ENCODE results near the gene EME2.

DNA sequence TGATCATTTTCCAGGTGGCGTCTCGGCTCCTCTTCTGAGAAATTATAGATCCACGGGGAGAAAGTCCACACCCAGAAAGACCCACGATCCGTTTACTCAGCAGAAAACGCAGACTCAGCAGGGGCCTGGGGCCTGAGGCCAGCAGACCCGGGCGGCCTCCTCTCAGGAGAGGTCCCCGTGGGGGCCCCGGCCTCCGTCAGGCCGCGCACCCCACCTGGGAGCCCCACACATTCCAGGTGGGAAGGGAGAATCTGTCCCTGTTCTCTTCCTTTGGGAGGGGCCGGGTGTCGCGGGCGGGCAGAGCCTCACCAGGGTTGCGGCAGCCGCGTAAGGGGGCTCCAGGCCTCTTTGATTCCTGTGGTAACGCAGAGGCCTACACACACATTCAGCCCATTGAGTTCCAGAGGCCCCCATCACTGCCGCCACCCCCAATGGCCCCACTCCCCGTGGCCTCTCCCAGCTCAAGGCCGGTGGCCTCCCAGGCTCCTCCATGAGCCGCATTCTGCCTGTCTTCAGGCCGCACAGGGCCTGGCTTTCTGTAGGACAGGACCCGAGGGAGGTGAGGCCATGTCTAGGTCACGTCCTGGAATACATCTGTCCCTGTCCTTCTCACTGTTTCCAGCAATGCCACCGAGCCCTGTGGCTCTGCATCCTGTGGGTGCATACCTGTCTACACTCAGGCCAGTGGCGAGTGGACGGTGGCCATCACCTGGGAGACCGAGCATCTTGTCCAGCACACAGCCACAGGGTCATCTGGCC lies 22.5 kb downstream of the EME2 start:
- TF ChIP-seq, protein P1, sequence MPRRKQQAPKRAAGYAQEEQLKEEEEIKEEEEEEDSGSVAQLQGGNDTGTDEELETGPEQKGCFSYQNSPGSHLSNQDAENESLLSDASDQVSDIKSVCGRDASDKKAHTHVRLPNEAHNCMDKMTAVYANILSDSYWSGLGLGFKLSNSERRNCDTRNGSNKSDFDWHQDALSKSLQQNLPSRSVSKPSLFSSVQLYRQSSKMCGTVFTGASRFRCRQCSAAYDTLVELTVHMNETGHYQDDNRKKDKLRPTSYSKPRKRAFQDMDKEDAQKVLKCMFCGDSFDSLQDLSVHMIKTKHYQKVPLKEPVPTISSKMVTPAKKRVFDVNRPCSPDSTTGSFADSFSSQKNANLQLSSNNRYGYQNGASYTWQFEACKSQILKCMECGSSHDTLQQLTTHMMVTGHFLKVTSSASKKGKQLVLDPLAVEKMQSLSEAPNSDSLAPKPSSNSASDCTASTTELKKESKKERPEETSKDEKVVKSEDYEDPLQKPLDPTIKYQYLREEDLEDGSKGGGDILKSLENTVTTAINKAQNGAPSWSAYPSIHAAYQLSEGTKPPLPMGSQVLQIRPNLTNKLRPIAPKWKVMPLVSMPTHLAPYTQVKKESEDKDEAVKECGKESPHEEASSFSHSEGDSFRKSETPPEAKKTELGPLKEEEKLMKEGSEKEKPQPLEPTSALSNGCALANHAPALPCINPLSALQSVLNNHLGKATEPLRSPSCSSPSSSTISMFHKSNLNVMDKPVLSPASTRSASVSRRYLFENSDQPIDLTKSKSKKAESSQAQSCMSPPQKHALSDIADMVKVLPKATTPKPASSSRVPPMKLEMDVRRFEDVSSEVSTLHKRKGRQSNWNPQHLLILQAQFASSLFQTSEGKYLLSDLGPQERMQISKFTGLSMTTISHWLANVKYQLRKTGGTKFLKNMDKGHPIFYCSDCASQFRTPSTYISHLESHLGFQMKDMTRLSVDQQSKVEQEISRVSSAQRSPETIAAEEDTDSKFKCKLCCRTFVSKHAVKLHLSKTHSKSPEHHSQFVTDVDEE (CRISPR knock-in tag; IDR thresholded peaks at IDR 0.05), result no peak
- TF ChIP-seq, protein P2, sequence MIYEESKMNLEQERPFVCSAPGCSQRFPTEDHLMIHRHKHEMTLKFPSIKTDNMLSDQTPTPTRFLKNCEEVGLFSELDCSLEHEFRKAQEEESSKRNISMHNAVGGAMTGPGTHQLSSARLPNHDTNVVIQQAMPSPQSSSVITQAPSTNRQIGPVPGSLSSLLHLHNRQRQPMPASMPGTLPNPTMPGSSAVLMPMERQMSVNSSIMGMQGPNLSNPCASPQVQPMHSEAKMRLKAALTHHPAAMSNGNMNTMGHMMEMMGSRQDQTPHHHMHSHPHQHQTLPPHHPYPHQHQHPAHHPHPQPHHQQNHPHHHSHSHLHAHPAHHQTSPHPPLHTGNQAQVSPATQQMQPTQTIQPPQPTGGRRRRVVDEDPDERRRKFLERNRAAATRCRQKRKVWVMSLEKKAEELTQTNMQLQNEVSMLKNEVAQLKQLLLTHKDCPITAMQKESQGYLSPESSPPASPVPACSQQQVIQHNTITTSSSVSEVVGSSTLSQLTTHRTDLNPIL (CRISPR knock-in tag; IDR thresholded peaks at IDR 0.05; ENCODE audit: low read depth), result no peak
- TF ChIP-seq POU6F1 (CRISPR knock-in tag; IDR thresholded peaks at IDR 0.05; ENCODE audit: borderline replicate concordance, low read depth), result no peak
- TF ChIP-seq TCF4 (CRISPR knock-in tag; IDR thresholded peaks at IDR 0.05; ENCODE audit: borderline replicate concordance), result no peak
- no peak for TF ChIP-seq TOX (CRISPR knock-in tag; IDR thresholded peaks at IDR 0.05; ENCODE audit: borderline replicate concordance)
- TF ChIP-seq, protein P3, sequence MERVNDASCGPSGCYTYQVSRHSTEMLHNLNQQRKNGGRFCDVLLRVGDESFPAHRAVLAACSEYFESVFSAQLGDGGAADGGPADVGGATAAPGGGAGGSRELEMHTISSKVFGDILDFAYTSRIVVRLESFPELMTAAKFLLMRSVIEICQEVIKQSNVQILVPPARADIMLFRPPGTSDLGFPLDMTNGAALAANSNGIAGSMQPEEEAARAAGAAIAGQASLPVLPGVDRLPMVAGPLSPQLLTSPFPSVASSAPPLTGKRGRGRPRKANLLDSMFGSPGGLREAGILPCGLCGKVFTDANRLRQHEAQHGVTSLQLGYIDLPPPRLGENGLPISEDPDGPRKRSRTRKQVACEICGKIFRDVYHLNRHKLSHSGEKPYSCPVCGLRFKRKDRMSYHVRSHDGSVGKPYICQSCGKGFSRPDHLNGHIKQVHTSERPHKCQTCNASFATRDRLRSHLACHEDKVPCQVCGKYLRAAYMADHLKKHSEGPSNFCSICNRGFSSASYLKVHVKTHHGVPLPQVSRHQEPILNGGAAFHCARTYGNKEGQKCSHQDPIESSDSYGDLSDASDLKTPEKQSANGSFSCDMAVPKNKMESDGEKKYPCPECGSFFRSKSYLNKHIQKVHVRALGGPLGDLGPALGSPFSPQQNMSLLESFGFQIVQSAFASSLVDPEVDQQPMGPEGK (CRISPR knock-in tag; IDR thresholded peaks at IDR 0.05; ENCODE audit: borderline replicate concordance), result no peak
- no peak for TF ChIP-seq CSDC2 (CRISPR knock-in tag; IDR thresholded peaks at IDR 0.05)
- no peak for TF ChIP-seq ZFP30 (CRISPR knock-in tag; IDR thresholded peaks at IDR 0.05)
- TF ChIP-seq ZFP3 (CRISPR knock-in tag; IDR thresholded peaks at IDR 0.05), result no peak
- no peak for TF ChIP-seq BACH2 (CRISPR knock-in tag; IDR thresholded peaks at IDR 0.05; ENCODE audit: borderline replicate concordance)
- no peak for TF ChIP-seq ESRRG (CRISPR knock-in tag; IDR thresholded peaks at IDR 0.05)
- TF ChIP-seq ARNTL (CRISPR knock-in tag; IDR thresholded peaks at IDR 0.05; ENCODE audit: borderline replicate concordance, low read depth), result no peak
- no peak for TF ChIP-seq RARB (CRISPR knock-in tag; IDR thresholded peaks at IDR 0.05)

All from SK-N-SH treated with all-trans-retinoic acid at 6 μM for 48 hours (cell line).